ENCODE measurements around the gene PDE2A. TPM values are rescaled to one million over a fixed set of nuclear protein-coding genes. Genes with fewer than 3 reads are reported as not detected.

The PDE2A gene
- total RNA-seq, 1 donor from 2014 or later: 0.82 TPM

GRCh38 chr11:72692498-72693237 is 18.4 kb upstream of the PDE2A start:
- Histone ChIP-seq H3K27ac (ENCODE audit: low read depth, low read length) (no peak overlapping the region), H4K20me1 (ENCODE audit: insufficient read depth, low read length) (peaks cover 31% of the 10 kb centered on the region), H3K4me2 (ENCODE audit: low read length) (no peak overlapping the region), H3K27me3 (ENCODE audit: insufficient read depth, low read length) (no peaks in the 10 kb centered on the region), H3K4me3 (ENCODE audit: insufficient read depth, low read depth, low read length) (no peak overlapping the region), H3K36me3 (ENCODE audit: insufficient read depth, low read length) (peaks cover 9% of the 10 kb centered on the region), H2AFZ (ENCODE audit: low read depth, low read length) (no peak overlapping the region), H3K79me2 (ENCODE audit: insufficient read depth, low read length) (no peaks in the 10 kb centered on the region), H3K9me3 (ENCODE audit: insufficient read depth, low read depth, low read length) (no peaks in the 10 kb centered on the region), H3K4me1 (ENCODE audit: insufficient read depth, low read length) (no peaks in the 10 kb centered on the region), H3K9ac (ENCODE audit: low read length) (no peak overlapping the region)
- DNase-seq (ENCODE audit: low read depth) (no peak), FAIRE-seq (no peak)
- Mint-ChIP-seq H3K4me1 (ENCODE audit: low read depth, unreplicated experiment) (peaks cover 10% of the 10 kb centered on the region), H3K4me3 (ENCODE audit: unreplicated experiment) (no peak overlapping the region), H3K36me3 (ENCODE audit: low read depth, unreplicated experiment) (peaks cover 48% of the 10 kb centered on the region), H3K27ac (ENCODE audit: unreplicated experiment) (no peak overlapping the region), H3K27me3 (ENCODE audit: low read depth, unreplicated experiment) (no peaks in the 10 kb centered on the region), H3K9me3 (ENCODE audit: unreplicated experiment) (no peaks in the 10 kb centered on the region)
- no peak for TF ChIP-seq EZH2 (IDR thresholded peaks at IDR 0.05; ENCODE audit: insufficient read depth, low read length)
- TF ChIP-seq CTCF (IDR thresholded peaks at IDR 0.05; ENCODE audit: insufficient read depth, low read depth, low read length): no peak

- no peak overlapping the region for H2AFZ ChIP-seq (ENCODE audit: low read depth, low read length)
- peaks cover 45% of the 10 kb centered on the region for H3K36me3 Mint-ChIP-seq (ENCODE audit: low read depth, unreplicated experiment)
- peaks cover 44% of the 10 kb centered on the region for H4K20me1 ChIP-seq (ENCODE audit: insufficient read depth, low read length)
- peaks cover 22% of the 10 kb centered on the region for H3K4me1 Mint-ChIP-seq (ENCODE audit: low read depth, unreplicated experiment)
- no peaks in the 10 kb centered on the region for H3K27me3 Mint-ChIP-seq (ENCODE audit: low read depth, unreplicated experiment)
- FAIRE-seq (no peak), DNase-seq (ENCODE audit: low read depth) (no peak)
- H3K9ac ChIP-seq (ENCODE audit: low read length): no peak overlapping the region
- no peak overlapping the region for H3K27ac Mint-ChIP-seq (ENCODE audit: unreplicated experiment)
- no peaks in the 10 kb centered on the region for H3K27me3 ChIP-seq (ENCODE audit: insufficient read depth, low read length)
- H3K4me1 ChIP-seq (ENCODE audit: insufficient read depth, low read length): no peaks in the 10 kb centered on the region
- H3K27ac ChIP-seq (ENCODE audit: low read depth, low read length): no peak overlapping the region
- peaks cover 5% of the 10 kb centered on the region for H3K36me3 ChIP-seq (ENCODE audit: insufficient read depth, low read length)
- TF ChIP-seq CTCF (IDR thresholded peaks at IDR 0.05; ENCODE audit: insufficient read depth, low read depth, low read length) (no peak), EZH2 (IDR thresholded peaks at IDR 0.05; ENCODE audit: insufficient read depth, low read length) (no peak)
- H3K79me2 ChIP-seq (ENCODE audit: insufficient read depth, low read length): no peaks in the 10 kb centered on the region
- no peak overlapping the region for H3K4me3 ChIP-seq (ENCODE audit: insufficient read depth, low read depth, low read length)
- H3K4me2 ChIP-seq (ENCODE audit: low read length): no peak overlapping the region
- no peak overlapping the region for H3K4me3 Mint-ChIP-seq (ENCODE audit: unreplicated experiment)
- H3K9me3 ChIP-seq (ENCODE audit: insufficient read depth, low read depth, low read length): no peaks in the 10 kb centered on the region
- H3K9me3 Mint-ChIP-seq (ENCODE audit: unreplicated experiment): no peaks in the 10 kb centered on the region
These were observed 15.9 kb upstream of the PDE2A start for GRCh38 chr11:72690166-72690565.

GRCh38 chr11:72688929-72689328 is 14.7 kb upstream of the PDE2A start:
- no peaks in the 10 kb centered on the region for H3K27me3 ChIP-seq (ENCODE audit: insufficient read depth, low read length)
- Mint-ChIP-seq H3K4me3 (ENCODE audit: unreplicated experiment) (no peak overlapping the region), H3K36me3 (ENCODE audit: low read depth, unreplicated experiment) (peaks cover 36% of the 10 kb centered on the region), H3K27me3 (ENCODE audit: low read depth, unreplicated experiment) (no peaks in the 10 kb centered on the region), H3K9me3 (ENCODE audit: unreplicated experiment) (no peaks in the 10 kb centered on the region), H3K4me1 (ENCODE audit: low read depth, unreplicated experiment) (peaks cover 22% of the 10 kb centered on the region), H3K27ac (ENCODE audit: unreplicated experiment) (no peak overlapping the region)
- no peak overlapping the region for H3K4me3 ChIP-seq (ENCODE audit: insufficient read depth, low read depth, low read length)
- H4K20me1 ChIP-seq (ENCODE audit: insufficient read depth, low read length): peaks cover 39% of the 10 kb centered on the region
- no peak overlapping the region for H2AFZ ChIP-seq (ENCODE audit: low read depth, low read length)
- no peak for TF ChIP-seq CTCF (IDR thresholded peaks at IDR 0.05; ENCODE audit: insufficient read depth, low read depth, low read length)
- peaks cover 3% of the 10 kb centered on the region for H3K36me3 ChIP-seq (ENCODE audit: insufficient read depth, low read length)
- FAIRE-seq (no peak), DNase-seq (ENCODE audit: low read depth) (no peak)
- no peaks in the 10 kb centered on the region for H3K4me1 ChIP-seq (ENCODE audit: insufficient read depth, low read length)
- no peaks in the 10 kb centered on the region for H3K79me2 ChIP-seq (ENCODE audit: insufficient read depth, low read length)
- no peak overlapping the region for H3K4me2 ChIP-seq (ENCODE audit: low read length)
- no peak overlapping the region for H3K27ac ChIP-seq (ENCODE audit: low read depth, low read length)
- no peaks in the 10 kb centered on the region for H3K9me3 ChIP-seq (ENCODE audit: insufficient read depth, low read depth, low read length)
- no peak overlapping the region for H3K9ac ChIP-seq (ENCODE audit: low read length)

Measured in astrocyte (in vitro differentiated cells and primary cell).